ENCODE measurements around the gene METTL22.
"Not testable (repeated sequence)": the region's sequence is repeated elsewhere in the genome, so short reads cannot be mapped to it uniquely, and the experiment has no call there.

Gene METTL22

GRCh38 chr16:8631818-8632465, 10.4 kb downstream of the METTL22 start:
- DNase-seq (ENCODE audit: low spot score), result no peak

GRCh38 chr16:8632675-8633182, 11.2 kb downstream of the METTL22 start:
- peak; percentile 79 for DNase-seq (ENCODE audit: low spot score)

DNA sequence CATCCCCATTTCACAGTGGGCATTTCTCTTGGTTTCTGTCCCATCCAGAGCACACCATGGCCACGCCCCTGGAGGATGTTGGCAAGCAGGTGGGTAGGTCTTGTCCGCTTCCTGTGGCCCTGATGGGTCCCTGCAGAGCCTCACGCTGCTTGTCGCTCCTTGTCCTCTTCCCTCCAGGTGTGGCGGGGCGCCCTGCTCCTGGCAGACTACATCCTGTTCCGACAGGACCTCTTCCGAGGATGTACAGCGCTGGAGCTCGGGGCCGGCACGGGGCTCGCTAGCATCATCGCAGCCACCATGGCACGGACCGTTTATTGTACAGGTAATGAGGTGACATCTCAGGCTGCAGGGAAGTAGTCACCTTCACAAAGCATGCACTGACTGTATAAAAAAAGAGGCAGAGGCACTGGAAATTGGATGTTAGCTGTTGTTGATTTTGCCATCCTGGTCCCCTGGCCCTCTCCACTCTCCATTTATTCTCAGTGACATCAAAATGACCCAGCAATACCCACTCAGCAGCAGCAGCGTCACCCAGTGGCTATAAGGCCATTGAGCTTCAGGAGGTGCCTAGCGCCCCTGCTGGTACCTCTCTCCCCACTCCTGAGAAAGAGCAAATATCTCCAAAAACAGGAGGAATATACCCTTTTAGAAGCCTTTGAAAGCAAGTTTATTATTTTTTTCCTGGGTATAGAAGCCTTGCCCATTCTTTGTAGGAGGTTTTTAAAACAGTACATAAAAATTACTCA, 13.7 kb downstream of the METTL22 start:
- DNase-seq (ENCODE audit: low spot score), result no peak

GRCh38 chr16:8639694-8640093, 18.2 kb downstream of the METTL22 start:
- no peak for DNase-seq (ENCODE audit: low spot score)

- peak; percentile 24 for DNase-seq (ENCODE audit: low spot score)
Measured at GRCh38 chr16:8641671-8642070, 20.2 kb downstream of the METTL22 start.

DNA sequence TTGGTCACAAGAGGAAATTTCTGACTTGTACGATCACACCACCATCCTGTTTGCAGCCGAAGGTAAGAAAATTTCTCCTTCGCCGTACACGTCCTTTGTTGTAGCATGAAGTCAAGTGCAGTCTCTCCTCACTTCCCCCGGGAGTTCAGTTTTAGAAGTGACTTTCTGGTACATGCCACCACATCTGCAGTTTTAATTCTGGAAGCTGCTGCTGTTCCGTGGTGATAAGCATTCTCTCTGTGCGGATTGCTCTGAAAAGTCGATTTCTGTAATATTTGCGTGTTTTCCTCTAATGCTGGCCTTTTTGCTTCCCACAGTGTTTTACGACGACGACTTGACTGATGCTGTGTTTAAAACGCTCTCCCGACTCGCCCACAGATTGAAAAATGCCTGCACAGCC, 20.6 kb downstream of the METTL22 start:
- DNase-seq (ENCODE audit: low spot score), result no peak

- peak; percentile 33 for DNase-seq (ENCODE audit: low spot score)
Measured at GRCh38 chr16:8644211-8645140, 23.0 kb downstream of the METTL22 start.

DNA sequence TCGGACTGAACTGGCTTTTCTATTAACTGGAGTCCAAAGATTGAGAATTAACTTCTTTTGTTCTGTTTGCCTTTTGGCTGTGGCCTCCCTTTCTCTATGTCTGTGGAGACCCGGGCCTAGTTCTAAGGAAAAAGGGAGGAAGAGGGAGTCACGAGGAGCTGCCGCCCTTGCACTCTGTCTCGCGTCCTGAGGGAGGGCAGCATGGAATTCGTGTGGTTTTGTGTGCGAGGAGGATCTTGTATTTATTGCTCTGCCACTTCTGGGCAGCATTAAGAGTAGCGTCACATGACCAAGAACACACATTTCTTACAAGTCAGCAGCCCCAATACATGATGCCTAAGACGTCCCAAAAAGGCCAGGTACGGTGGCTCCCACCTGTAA, 23.6 kb downstream of the METTL22 start:
- no peak for DNase-seq (ENCODE audit: low spot score)

GRCh38 chr16:8645831-8646230, 24.3 kb downstream of the METTL22 start:
- DNase-seq (ENCODE audit: low spot score), result no peak

DNA sequence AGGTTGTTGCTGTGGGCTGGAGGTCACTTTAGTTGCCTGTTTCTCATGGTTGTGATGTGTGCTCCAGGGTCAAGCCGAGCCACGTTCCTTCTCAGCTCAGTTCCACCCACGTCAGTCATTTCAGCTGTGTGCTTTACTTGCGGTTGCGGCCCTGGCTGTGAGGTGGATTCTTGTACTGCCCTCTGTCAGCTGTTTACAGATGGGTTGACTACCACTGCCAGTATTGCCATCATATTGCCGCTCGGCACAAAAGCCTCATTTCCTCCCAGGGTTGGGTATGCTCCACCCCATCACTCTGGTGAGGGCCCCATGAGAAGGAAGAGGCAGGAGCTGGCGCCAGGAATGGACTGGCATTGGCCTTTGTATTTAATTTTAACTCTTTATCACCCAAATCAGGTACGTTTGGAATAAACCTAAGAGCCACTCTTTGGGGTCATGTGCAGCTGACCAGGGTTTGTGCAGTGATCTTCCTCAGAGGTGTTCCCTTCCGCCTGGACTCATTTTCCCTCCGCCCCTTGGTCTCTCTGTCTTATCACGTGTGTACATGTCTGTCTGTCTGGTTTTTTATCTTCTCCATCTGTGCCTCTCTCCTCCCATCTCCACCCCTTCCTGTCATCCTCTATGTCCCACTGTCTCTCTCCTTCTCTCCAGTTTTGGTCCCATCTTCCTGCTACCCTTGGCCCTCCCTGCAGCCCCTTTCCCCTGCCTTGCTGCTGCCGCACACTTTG, 25.0 kb downstream of the METTL22 start:
- no peak for DNase-seq (ENCODE audit: low spot score)

DNA sequence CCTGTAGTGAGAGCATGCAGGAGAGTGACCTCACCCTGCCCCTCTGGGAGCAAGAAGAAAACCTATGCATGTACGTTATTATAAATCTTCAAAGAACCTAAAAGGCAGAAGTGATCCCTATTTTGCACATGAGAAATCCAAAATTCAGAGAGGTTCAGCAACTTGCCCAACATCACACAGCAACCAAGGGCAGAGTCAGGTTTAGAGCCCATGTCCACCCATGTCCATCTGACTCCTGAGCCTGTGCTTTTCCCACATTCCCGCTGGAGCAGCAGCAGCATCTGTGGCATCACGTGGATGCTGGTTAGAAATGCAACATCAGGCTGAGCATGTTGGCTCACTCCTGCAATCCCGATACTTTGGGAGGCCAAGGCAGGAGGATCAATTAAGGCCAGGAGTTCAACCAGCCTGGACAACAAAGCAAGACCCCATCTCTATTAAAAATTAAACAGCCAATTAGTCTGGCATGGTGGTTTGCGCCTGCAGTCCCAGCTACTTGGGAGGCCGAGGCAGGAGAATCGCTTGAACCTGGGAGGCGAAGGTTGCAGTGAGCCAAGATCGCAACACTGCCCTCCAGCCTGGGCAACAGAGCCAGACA, 26.3 kb downstream of the METTL22 start:
- DNase-seq (ENCODE audit: low spot score), result no peak

GRCh38 chr16:8648877-8649276, 27.4 kb downstream of the METTL22 start:
- no peak for DNase-seq (ENCODE audit: low spot score)

- no peak for DNase-seq (ENCODE audit: low spot score)
Measured at GRCh38 chr16:8649829-8650554, 28.5 kb downstream of the METTL22 start.

- not testable (repeated sequence) for DNase-seq (ENCODE audit: low spot score)
Measured at GRCh38 chr16:8651958-8652357, 30.5 kb downstream of the METTL22 start.

DNA sequence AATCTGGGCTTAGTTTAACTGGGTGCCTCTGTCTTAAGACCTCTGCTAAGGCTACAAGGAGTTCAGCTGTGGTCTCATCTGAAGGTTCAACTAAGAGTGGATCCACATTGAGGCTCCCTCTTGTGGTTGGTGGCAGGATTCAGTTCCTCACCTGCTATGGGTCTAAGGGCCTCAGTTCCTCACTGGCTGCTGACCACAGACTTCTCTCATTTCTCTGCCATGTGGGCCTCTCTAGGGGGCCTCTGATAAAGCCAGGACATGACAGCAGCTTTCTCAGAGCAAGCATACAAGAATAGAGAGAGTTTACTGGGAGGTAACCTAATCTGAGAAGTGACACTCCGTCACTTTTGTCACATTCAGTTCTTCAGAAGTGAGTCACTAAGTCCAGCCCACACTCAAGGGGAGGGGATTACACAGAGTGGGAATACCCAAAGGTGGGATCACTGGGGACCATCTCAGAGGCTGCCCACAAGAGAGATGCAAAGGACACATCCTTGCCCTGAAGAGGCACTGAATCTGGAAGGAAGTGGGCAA, 33.8 kb downstream of the METTL22 start:
- no peak for DNase-seq (ENCODE audit: low spot score)

GRCh38 chr16:8656376-8656775, 34.9 kb downstream of the METTL22 start:
- no peak for DNase-seq (ENCODE audit: low spot score)

DNA sequence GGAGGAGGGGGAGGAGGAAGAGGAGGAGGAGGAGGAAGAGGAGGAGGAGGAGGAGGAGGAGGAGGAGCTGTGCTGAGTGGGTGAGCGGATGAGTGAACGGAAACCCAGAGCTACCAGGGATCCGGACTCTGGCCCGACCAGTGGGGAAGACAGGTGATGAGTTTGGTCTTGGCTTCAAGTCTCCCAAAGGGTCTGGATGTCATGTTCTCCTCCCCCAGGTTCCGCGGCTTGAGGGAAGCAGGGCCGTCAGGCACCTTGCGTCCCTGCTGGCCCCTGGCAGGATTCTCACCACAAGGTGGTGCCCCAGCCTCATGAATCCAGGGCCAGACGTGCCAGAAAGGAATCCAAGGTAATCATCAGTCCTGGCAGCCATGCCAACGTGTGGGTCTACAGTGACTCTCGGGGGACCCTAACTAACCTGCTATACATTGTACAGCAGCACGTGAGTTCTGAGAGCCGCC, 39.4 kb downstream of the METTL22 start:
- peak; percentile 40 for DNase-seq (ENCODE audit: low spot score)

DNA sequence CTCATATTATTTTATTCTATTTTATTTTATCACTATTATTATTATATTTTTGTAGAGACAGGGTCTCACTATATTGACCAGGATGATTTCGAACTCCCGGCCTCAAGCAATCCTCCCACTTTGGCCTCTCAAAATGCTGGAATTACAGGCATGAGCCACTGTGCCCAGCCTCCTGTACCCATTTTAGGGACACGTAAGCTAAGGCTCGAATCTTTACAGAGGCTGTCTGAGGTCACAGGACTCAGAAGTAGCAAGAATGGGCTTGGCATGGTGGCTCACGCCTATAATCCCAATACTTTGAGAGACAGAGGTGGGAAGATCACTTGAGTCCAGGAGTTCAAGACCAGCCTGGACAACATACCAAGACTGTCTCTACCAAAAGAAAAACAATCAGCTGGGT, 40.2 kb downstream of the METTL22 start:
- DNase-seq (ENCODE audit: low spot score), result no peak

- no peak for DNase-seq (ENCODE audit: low spot score)
Measured at GRCh38 chr16:8663192-8664089, 41.9 kb downstream of the METTL22 start.

Measured in pons (tissue), 1 donor.